Panc1 (cell line): ENCODE results near the gene NEK7. TPM values are rescaled to one million over a fixed set of nuclear protein-coding genes. Genes with fewer than 3 reads are reported as not detected.

Experiments used
- ATAC-seq: fragments of 200-7000 bp; cut with Tn5 transposase; 2 replicates; pipeline ENCODE4 v1.9.1; 2020; ENCODE audit warnings: mild to moderate bottlenecking, moderate library complexity
- BruUV-seq: library from RNA; stranded (reverse); fragments of 400-500 nt; replicated peaks from 2 replicates; lab custom pipeline; 2021; lab: Mats Ljungman, UMichigan
- CTCF ChIA-PET: fragments of 300-600 bp; sonication (Branson Sonifier 250); formaldehyde crosslinking; loops from one replicate; lab custom pipeline; 2022; ENCODE audit warnings: antibody characterized with exemption; lab: Charles Lee
- POLR2A ChIA-PET: fragments of 300-600 bp; sonication (Branson Sonifier 250); formaldehyde crosslinking; loops from one replicate; lab custom pipeline; 2022; ENCODE audit warnings: antibody characterized with exemption; lab: Charles Lee
- DNase-seq: peaks from one replicate; pipeline ENCODE4 v3.0.0-alpha.2; 2010; ENCODE audit warnings: low read depth, low spot score
- H3K27ac ChIP-seq: 2 replicates; pipeline ENCODE4 v1.5.1; 2011; ENCODE audit warnings: mild to moderate bottlenecking, low read length, inconsistent platforms
- H3K27me3 ChIP-seq: fragments of 200-500 bp; sonication (Bioruptor generic); 2 replicates; pipeline ENCODE4 v1.6.0; 2014; ENCODE audit warnings: low read length, inconsistent platforms; ENCODE audit not compliant: control insufficient read depth, insufficient read depth
- H3K36me3 ChIP-seq: fragments of 200-500 bp; sonication (Bioruptor generic); 2 replicates; pipeline ENCODE4 v1.5.1; 2014; ENCODE audit warnings: inconsistent platforms, mild to moderate bottlenecking, low read length, moderate library complexity; ENCODE audit not compliant: control insufficient read depth, insufficient read depth
- H3K4me1 ChIP-seq: 2 replicates; pipeline ENCODE4 v1.5.1; 2011; ENCODE audit warnings: inconsistent platforms, mild to moderate bottlenecking, low read length, moderate library complexity; ENCODE audit not compliant: control insufficient read depth, insufficient read depth
- H3K4me3 ChIP-seq, 2 experiments: 2 replicates each; pipeline ENCODE4 v1.5.1; 2011 to 2012; ENCODE audit warnings: low read depth in 2 of 2, low read length in 2 of 2, mild to moderate bottlenecking in 2 of 2, inconsistent platforms in 1 of 2, moderate library complexity in 1 of 2
- H3K9me3 ChIP-seq: fragments of 200-500 bp; sonication (Bioruptor generic); 2 replicates; pipeline ENCODE4 v1.5.1; 2014; ENCODE audit warnings: low read depth, mild to moderate bottlenecking, inconsistent platforms, low read length, moderate library complexity; ENCODE audit not compliant: control insufficient read depth, insufficient read depth
- POLR2AphosphoS5 ChIP-seq: IDR thresholded peaks from 2 replicates; pipeline ENCODE4 v1.6.1; 2012; ENCODE audit warnings: mild to moderate bottlenecking, low read depth, low read length, moderate library complexity
- REST ChIP-seq, 2 experiments: IDR thresholded peaks; 2 replicates each; pipeline ENCODE4 v1.6.1; 2011 to 2012; ENCODE audit warnings: low read depth in 2 of 2, control low read depth in 1 of 2, low read length in 1 of 2, mild to moderate bottlenecking in 1 of 2, moderate library complexity in 1 of 2; ENCODE audit not compliant: insufficient read depth in 1 of 2
- SIN3A ChIP-seq: IDR thresholded peaks from 2 replicates; pipeline ENCODE4 v1.6.1; 2012; ENCODE audit warnings: low read depth, mild to moderate bottlenecking, low read length, moderate library complexity, borderline replicate concordance; ENCODE audit not compliant: insufficient read depth
- TCF7L2 ChIP-seq: IDR thresholded peaks from 2 replicates; pipeline ENCODE4 v1.6.1; 2011; ENCODE audit warnings: mild to moderate bottlenecking, low read depth, low read length, inconsistent platforms
- in situ Hi-C: cut with HindIII; loops from 2 replicates; pipeline ENCODE4 v1.10.0; 2016; ENCODE audit warnings: low sequenced_read_pairs, low pct_unique_long_range_greater_than_20kb
- intact Hi-C: fragments of 100-400 bp; cut with micrococcal nuclease; formaldehyde crosslinking; loops from one replicate; pipeline ENCODE4 v1.10.0; 2022; ENCODE audit not compliant: unreplicated experiment
- total RNA-seq: library from RNA; stranded (reverse); gene quantifications from one replicate; pipeline ENCODE4 v1.2.1, GENCODE V29; 2021; ENCODE audit not compliant: unreplicated experiment
- TF ChIP-seq, protein P1 (sequence below): fragments of 450-650 bp; IDR thresholded peaks from 2 replicates; pipeline ENCODE4 v1.5.1; 2017; ENCODE audit warnings: mild to moderate bottlenecking

NEK7 gene
- total RNA-seq, 1 experiment from 2014 or later = 53.0 TPM

GRCh38 chr1:198157241-198157846 lies 546 bp downstream of the NEK7 start:
- ChIA-PET POLR2A (no interaction called here), CTCF (no interaction called here)
- H3K27ac ChIP-seq = peak overlapping the region; percentile 99
- intact Hi-C loops (loop anchor here (10.0 kb wide), 2 partner anchors 307 to 543 kb away; no protein-coding TSS in a partner anchor), in situ Hi-C loops (no loop called here)
- no peaks in the 10 kb centered on the region for H3K9me3 ChIP-seq
- BruUV-seq = no TSS peak
- H3K4me3 ChIP-seq = peak overlapping the region; percentile 87 to 88
- peak; percentile 80 for ATAC-seq
- peaks cover 33% of the 10 kb centered on the region for H3K4me1 ChIP-seq
- no peak for TF ChIP-seq POLR2AphosphoS5
- TF ChIP-seq REST (IDR thresholded peaks at IDR 0.05; ENCODE audit: insufficient read depth in 1 of 2, low read depth in 2 of 2, low read length in 1 of 2) = no peak
- TF ChIP-seq, protein P1, sequence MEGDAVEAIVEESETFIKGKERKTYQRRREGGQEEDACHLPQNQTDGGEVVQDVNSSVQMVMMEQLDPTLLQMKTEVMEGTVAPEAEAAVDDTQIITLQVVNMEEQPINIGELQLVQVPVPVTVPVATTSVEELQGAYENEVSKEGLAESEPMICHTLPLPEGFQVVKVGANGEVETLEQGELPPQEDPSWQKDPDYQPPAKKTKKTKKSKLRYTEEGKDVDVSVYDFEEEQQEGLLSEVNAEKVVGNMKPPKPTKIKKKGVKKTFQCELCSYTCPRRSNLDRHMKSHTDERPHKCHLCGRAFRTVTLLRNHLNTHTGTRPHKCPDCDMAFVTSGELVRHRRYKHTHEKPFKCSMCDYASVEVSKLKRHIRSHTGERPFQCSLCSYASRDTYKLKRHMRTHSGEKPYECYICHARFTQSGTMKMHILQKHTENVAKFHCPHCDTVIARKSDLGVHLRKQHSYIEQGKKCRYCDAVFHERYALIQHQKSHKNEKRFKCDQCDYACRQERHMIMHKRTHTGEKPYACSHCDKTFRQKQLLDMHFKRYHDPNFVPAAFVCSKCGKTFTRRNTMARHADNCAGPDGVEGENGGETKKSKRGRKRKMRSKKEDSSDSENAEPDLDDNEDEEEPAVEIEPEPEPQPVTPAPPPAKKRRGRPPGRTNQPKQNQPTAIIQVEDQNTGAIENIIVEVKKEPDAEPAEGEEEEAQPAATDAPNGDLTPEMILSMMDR = no peak
- TF ChIP-seq SIN3A = peak; percentile 25; the same call in 1 of the 2 replicates
- TF ChIP-seq TCF7L2 = peak; percentile 46; the same call in 1 of the 2 replicates
- no peaks in the 10 kb centered on the region for H3K27me3 ChIP-seq
- peak; percentile 70 for DNase-seq
- no peaks in the 10 kb centered on the region for H3K36me3 ChIP-seq

DNA sequence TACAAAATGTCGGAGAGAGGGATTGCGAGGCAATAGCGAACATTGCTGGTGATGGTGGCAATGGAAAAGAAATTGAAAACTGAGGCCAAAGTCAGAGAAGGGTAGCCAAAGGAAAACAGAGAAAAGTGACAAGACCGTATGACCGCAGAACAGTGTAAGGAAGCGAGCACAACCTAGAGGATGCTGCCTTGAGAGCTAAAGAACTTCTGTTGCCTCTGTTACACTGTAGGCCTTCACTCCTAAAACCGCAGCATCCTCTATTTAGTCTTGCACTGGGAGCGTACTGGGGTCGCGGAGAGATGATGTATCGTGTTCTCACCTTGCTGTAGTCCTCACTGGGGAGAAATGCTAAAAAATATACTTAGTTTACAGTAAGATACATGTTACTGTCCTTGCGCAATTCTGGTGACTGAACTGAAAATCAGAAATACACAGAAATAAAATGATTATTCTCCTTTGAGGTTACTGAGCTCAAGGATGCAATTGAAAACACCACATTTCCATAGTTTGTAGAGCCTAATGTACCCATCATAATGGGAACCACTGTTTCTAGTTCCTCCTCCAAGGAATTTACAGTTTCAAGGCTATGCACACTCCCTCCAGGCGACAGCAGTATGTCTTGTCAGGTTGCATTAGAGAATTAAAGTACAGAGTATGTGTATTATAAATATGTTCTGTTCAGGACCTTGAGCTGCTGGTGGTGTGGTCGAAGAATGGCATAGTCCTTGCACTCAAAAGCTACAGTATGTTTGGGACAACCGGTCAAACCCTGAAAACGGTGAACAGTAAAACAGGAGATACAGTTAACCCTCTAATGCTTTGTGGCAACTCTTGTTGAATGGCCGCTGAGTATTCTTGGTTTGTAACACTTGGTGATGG lies 1.3 kb downstream of the NEK7 start:
- CTCF ChIA-PET = no interaction called here
- ATAC-seq (no peak), DNase-seq (peak; percentile 24)
- H3K27me3 ChIP-seq = no peaks in the 10 kb centered on the region
- in situ Hi-C loops (no loop called here), intact Hi-C loops (loop anchor here (10.0 kb wide), 2 partner anchors 307 to 543 kb away; no protein-coding TSS in a partner anchor)
- TF ChIP-seq POLR2AphosphoS5 (no peak), SIN3A (no peak), REST (IDR thresholded peaks at IDR 0.05; ENCODE audit: insufficient read depth in 1 of 2, low read depth in 2 of 2, low read length in 1 of 2) (no peak), TCF7L2 (no peak)
- TF ChIP-seq, protein P1 = no peak
- BruUV-seq = no TSS peak
- POLR2A ChIA-PET = no interaction called here
- H3K36me3 ChIP-seq = no peaks in the 10 kb centered on the region
- H3K9me3 ChIP-seq = no peaks in the 10 kb centered on the region
- peak overlapping the region; percentile 99 for H3K27ac ChIP-seq
- H3K4me3 ChIP-seq = peak overlapping the region; percentile 87 to 88
- peaks cover 37% of the 10 kb centered on the region for H3K4me1 ChIP-seq
